SK-N-SH (cell line): ENCODE results near the gene PRKCQ. TPM values are rescaled to one million over a fixed set of nuclear protein-coding genes. Genes with fewer than 3 reads are reported as not detected.

Experiments used
- CTCF ChIA-PET: fragments of 300-600, 350-600 bp; formaldehyde crosslinking; extraction: SDS; loops from one replicate; lab custom pipeline; 2021; lab: Yijun Ruan, JAX
- POLR2A ChIA-PET: fragments of 350-600 bp; sonication (Branson Sonifier 250); formaldehyde crosslinking; extraction: SDS; loops from one replicate; lab custom pipeline; 2020; ENCODE audit warnings: antibody characterized with exemption, inconsistent platforms; lab: Yijun Ruan, JAX
- DNase-seq: peaks from one replicate; pipeline ENCODE4 v3.0.0; 2012
- H2AFZ ChIP-seq: fragments of 200-600 bp; sonication (generic); 2 replicates; pipeline ENCODE4 v1.8.1; 2016; ENCODE audit warnings: antibody characterized with exemption, mild to moderate bottlenecking, low read depth
- H3F3A ChIP-seq: fragments of 200-600 bp; sonication (generic); replicated peaks from 2 replicates; pipeline ENCODE3; 2016; ENCODE audit warnings: antibody characterized with exemption, mild to moderate bottlenecking; ENCODE audit not compliant: insufficient read depth
- H3K27ac ChIP-seq, 2 experiments: fragments of 200-500 bp in 1 of 2; fragments of 200-600 bp in 1 of 2; sonication (Bioruptor generic) in 1 of 2; sonication (generic), shearing (Covaris generic) in 1 of 2; 2 replicates each; pipeline versions ENCODE4 v1.5.1 to v1.6.1; 2014 to 2016; ENCODE audit warnings: low read depth in 2 of 2, inconsistent platforms in 1 of 2, low read length in 1 of 2, mild to moderate bottlenecking in 1 of 2, mixed read lengths in 1 of 2
- H3K27me3 ChIP-seq: fragments of 200-600 bp; sonication (generic), shearing (Covaris generic); 2 replicates; pipeline ENCODE4 v1.6.1; 2016; ENCODE audit warnings: mixed run types; ENCODE audit not compliant: insufficient read depth
- H3K36me3 ChIP-seq, 2 experiments: fragments of 200-500 bp in 1 of 2; fragments of 200-600 bp in 1 of 2; sonication (Bioruptor generic) in 1 of 2; sonication (generic) in 1 of 2; replicated peaks in 1 of 2; 2 replicates each; pipeline versions ENCODE3 to v1.5.1; 2014 to 2016; ENCODE audit warnings: low read length in 1 of 2, mild to moderate bottlenecking in 1 of 2; ENCODE audit not compliant: insufficient read depth in 2 of 2, control insufficient read depth in 1 of 2
- H3K4me1 ChIP-seq, 2 experiments: fragments of 200-500 bp in 1 of 2; fragments of 200-600 bp in 1 of 2; sonication (Bioruptor generic) in 1 of 2; sonication (generic), shearing (Covaris generic) in 1 of 2; 2 replicates each; pipeline versions ENCODE4 v1.5.1 to v1.6.1; 2014 to 2016; ENCODE audit warnings: low read depth in 1 of 2, low read length in 1 of 2, mixed run types in 1 of 2; ENCODE audit not compliant: insufficient read depth in 2 of 2, control insufficient read depth in 1 of 2
- H3K4me2 ChIP-seq: fragments of 200-600 bp; sonication (generic), shearing (Covaris generic); 2 replicates; pipeline ENCODE4 v1.6.1; 2017; ENCODE audit warnings: mixed run types
- H3K4me3 ChIP-seq, 2 experiments: fragments of 200-500 bp in 1 of 2; fragments of 200-600 bp in 1 of 2; sonication (Bioruptor generic) in 1 of 2; sonication (generic), shearing (Covaris generic) in 1 of 2; 2 replicates each; pipeline versions ENCODE4 v1.5.1 to v1.8.1; 2014 to 2016; ENCODE audit warnings: low read depth in 2 of 2, inconsistent platforms in 1 of 2, low read length in 1 of 2, mild to moderate bottlenecking in 1 of 2, mixed read lengths in 1 of 2, moderate library complexity in 1 of 2
- H3K79me2 ChIP-seq: fragments of 200-600 bp; sonication (generic); 2 replicates; pipeline ENCODE4 v1.8.1; 2017; ENCODE audit warnings: mild to moderate bottlenecking; ENCODE audit not compliant: insufficient read depth
- H3K9ac ChIP-seq: fragments of 200-600 bp; sonication (generic); 2 replicates; pipeline ENCODE4 v1.6.1; 2017; ENCODE audit warnings: mixed run types
- H3K9me2 ChIP-seq: fragments of 200-600 bp; sonication (generic); 2 replicates; pipeline ENCODE4 v1.6.1; 2017; ENCODE audit warnings: mixed run types
- H3K9me3 ChIP-seq: fragments of 200-600 bp; sonication (generic); 2 replicates; pipeline ENCODE4 v1.6.1; 2017; ENCODE audit warnings: mixed run types, mild to moderate bottlenecking, moderate library complexity
- H4K20me1 ChIP-seq: fragments of 200-600 bp; sonication (generic); 2 replicates; pipeline ENCODE4 v1.6.1; 2017; ENCODE audit warnings: mild to moderate bottlenecking, mixed run types; ENCODE audit not compliant: insufficient read depth
- CHD2 ChIP-seq: fragments of 150-350 bp; IDR thresholded peaks from 2 replicates; pipeline ENCODE4 v1.6.1; 2018; ENCODE audit warnings: low read length; ENCODE audit not compliant: partially characterized antibody
- EP300 ChIP-seq, 2 experiments: IDR thresholded peaks; 2 replicates each; pipeline versions ENCODE4 v1.4.0 to v1.6.1; 2012; ENCODE audit warnings: borderline replicate concordance in 1 of 2, low read depth in 1 of 2, low read length in 1 of 2
- FOXJ3 ChIP-seq: sonication (generic); formaldehyde crosslinking; IDR thresholded peaks from 2 replicates; pipeline ENCODE4 v1.5.1; 2020; ENCODE audit warnings: mild to moderate bottlenecking, missing genetic modification reagents
- JUND ChIP-seq: IDR thresholded peaks from 2 replicates; pipeline ENCODE4 v1.4.0; 2012
- MEF2A ChIP-seq: IDR thresholded peaks from 2 replicates; pipeline ENCODE4 v1.4.0; 2012; ENCODE audit warnings: low read depth, borderline replicate concordance
- MXI1 ChIP-seq: IDR thresholded peaks from 2 replicates; pipeline ENCODE4 v1.6.1; 2012; ENCODE audit warnings: mild to moderate bottlenecking, low read depth, low read length, improper control_type of control experiment
- NRF1 ChIP-seq: IDR thresholded peaks from 2 replicates; pipeline ENCODE4 v1.6.1; 2012; ENCODE audit warnings: low read depth, mild to moderate bottlenecking, low read length
- RCOR1 ChIP-seq: fragments of 150-350 bp; IDR thresholded peaks from 2 replicates; pipeline ENCODE4 v1.6.1; 2017; ENCODE audit warnings: antibody characterized with exemption, low read length
- RXRA ChIP-seq: IDR thresholded peaks from 2 replicates; pipeline ENCODE4 v1.4.0; 2012; ENCODE audit warnings: low read depth, mild to moderate bottlenecking, borderline replicate concordance
- SIN3A ChIP-seq: IDR thresholded peaks from 2 replicates; pipeline ENCODE4 v1.6.1; 2012; ENCODE audit warnings: low read depth, mild to moderate bottlenecking, low read length, moderate library complexity, borderline replicate concordance
- SMC3 ChIP-seq: IDR thresholded peaks from 2 replicates; pipeline ENCODE4 v1.6.1; 2012; ENCODE audit warnings: low read depth, low read length, improper control_type of control experiment
- TAF1 ChIP-seq: IDR thresholded peaks from 2 replicates; pipeline ENCODE4 v1.6.1; 2012; ENCODE audit warnings: low read depth, mild to moderate bottlenecking, low read length, moderate library complexity, borderline replicate concordance
- TCF12 ChIP-seq: IDR thresholded peaks from 2 replicates; pipeline ENCODE4 v1.4.0; 2012
- TEAD4 ChIP-seq: IDR thresholded peaks from 2 replicates; pipeline ENCODE4 v1.4.0; 2012; ENCODE audit warnings: mild to moderate bottlenecking, borderline replicate concordance; ENCODE audit not compliant: insufficient read depth
- YY1 ChIP-seq: IDR thresholded peaks from 2 replicates; pipeline ENCODE4 v1.4.0; 2012; ENCODE audit warnings: low read depth, mild to moderate bottlenecking
- WGBS: methylation state at CpG from one replicate; pipeline ENCODE4 v1.1.6; 2017; ENCODE audit warnings: low lambda C conversion rate; 5-methylcytosine and 5-hydroxymethylcytosine counted together
- polyA plus RNA-seq, 3 experiments: library from polyadenylated mRNA; depleted of rRNA; stranded (reverse); fragments of >200 nt; gene quantifications; 2 replicates each; pipeline ENCODE4 v1.2.3, GENCODE V29; 2012
- TF ChIP-seq, protein P1 (sequence below): fragments of 150-350 bp; IDR thresholded peaks from 2 replicates; pipeline ENCODE4 v1.6.1; 2016; ENCODE audit warnings: mild to moderate bottlenecking, low read depth, low read length
- TF ChIP-seq, protein P2 (sequence below): fragments of 200-600 bp; sonication (generic); IDR thresholded peaks from 2 replicates; pipeline ENCODE4 v1.6.1; 2017; ENCODE audit warnings: antibody characterized with exemption, mild to moderate bottlenecking, moderate library complexity
- TF ChIP-seq, protein P3 (sequence below): IDR thresholded peaks from 2 replicates; pipeline ENCODE4 v1.4.0; 2012; ENCODE audit warnings: low read depth
- TF ChIP-seq, protein P4 (sequence below): IDR thresholded peaks from 2 replicates; pipeline ENCODE4 v1.4.0; 2012; ENCODE audit warnings: low read depth, borderline replicate concordance

The PRKCQ gene
- polyA plus RNA-seq, 1 of the 3 experiments (the other 2 are of a cell fraction), result 0.18 TPM

DNA sequence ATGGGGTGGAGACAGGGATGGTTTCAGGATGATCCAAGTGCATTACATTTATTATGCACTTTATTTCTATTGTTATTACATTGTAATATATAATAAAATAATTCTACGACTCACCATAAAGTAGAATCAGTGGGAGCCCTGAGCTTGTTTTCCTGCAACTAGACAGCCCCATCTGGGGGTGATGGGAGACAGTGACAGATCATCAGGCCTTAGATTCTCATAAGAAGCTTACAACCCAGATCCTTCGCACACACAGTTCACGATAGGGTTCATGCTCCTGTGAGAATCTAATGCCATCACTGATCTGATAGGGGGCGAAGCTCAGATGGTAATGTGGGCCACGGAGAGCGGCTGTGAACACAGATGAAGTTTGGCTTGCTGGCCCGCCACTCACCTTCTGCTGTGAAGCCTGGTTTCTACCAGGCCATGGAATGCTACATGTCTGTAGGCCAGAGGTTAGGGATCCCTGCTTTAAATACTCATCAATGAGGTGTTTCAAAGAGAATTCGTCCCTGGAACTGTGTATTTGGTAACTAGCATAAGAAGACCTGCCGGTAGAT is 21.2 kb upstream of the PRKCQ start:
- Histone ChIP-seq H3K9me2 (no peaks in the 10 kb centered on the region), H3K4me3 (no peak overlapping the region), H3F3A (no peaks in the 10 kb centered on the region), H3K36me3 (no peaks in the 10 kb centered on the region), H3K9ac (no peak overlapping the region), H3K9me3 (no peaks in the 10 kb centered on the region), H2AFZ (no peak overlapping the region), H3K27me3 (no peaks in the 10 kb centered on the region), H3K4me2 (no peak overlapping the region), H4K20me1 (no peaks in the 10 kb centered on the region), H3K4me1 (no peaks in the 10 kb centered on the region), H3K27ac (no peak overlapping the region), H3K79me2 (no peaks in the 10 kb centered on the region)
- DNase-seq, result no peak
- WGBS, result 52% methylated on average over 8 of the region's 9 CpGs
- ChIA-PET CTCF (interaction anchor here (2.5 kb wide), 1 partner anchor 20 kb away, joined by 7 read pairs; no protein-coding TSS in a partner anchor), POLR2A (no interaction called here)
- TF ChIP-seq JUND (no peak), TCF12 (no peak), EP300 (IDR thresholded peaks at IDR 0.05; ENCODE audit: borderline replicate concordance in 1 of 2, low read depth in 1 of 2, low read length in 1 of 2) (no peak), TAF1 (no peak), YY1 (no peak), CHD2 (no peak), TEAD4 (no peak), RCOR1 (no peak), MXI1 (no peak), SMC3 (no peak), RXRA (no peak), MEF2A (no peak), FOXJ3 (CRISPR knock-in tag) (no peak), NRF1 (no peak), SIN3A (no peak)
- TF ChIP-seq, protein P1, sequence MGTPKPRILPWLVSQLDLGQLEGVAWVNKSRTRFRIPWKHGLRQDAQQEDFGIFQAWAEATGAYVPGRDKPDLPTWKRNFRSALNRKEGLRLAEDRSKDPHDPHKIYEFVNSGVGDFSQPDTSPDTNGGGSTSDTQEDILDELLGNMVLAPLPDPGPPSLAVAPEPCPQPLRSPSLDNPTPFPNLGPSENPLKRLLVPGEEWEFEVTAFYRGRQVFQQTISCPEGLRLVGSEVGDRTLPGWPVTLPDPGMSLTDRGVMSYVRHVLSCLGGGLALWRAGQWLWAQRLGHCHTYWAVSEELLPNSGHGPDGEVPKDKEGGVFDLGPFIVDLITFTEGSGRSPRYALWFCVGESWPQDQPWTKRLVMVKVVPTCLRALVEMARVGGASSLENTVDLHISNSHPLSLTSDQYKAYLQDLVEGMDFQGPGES, result no peak
- TF ChIP-seq, protein P2, sequence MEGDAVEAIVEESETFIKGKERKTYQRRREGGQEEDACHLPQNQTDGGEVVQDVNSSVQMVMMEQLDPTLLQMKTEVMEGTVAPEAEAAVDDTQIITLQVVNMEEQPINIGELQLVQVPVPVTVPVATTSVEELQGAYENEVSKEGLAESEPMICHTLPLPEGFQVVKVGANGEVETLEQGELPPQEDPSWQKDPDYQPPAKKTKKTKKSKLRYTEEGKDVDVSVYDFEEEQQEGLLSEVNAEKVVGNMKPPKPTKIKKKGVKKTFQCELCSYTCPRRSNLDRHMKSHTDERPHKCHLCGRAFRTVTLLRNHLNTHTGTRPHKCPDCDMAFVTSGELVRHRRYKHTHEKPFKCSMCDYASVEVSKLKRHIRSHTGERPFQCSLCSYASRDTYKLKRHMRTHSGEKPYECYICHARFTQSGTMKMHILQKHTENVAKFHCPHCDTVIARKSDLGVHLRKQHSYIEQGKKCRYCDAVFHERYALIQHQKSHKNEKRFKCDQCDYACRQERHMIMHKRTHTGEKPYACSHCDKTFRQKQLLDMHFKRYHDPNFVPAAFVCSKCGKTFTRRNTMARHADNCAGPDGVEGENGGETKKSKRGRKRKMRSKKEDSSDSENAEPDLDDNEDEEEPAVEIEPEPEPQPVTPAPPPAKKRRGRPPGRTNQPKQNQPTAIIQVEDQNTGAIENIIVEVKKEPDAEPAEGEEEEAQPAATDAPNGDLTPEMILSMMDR, result no peak
- TF ChIP-seq, protein P3, sequence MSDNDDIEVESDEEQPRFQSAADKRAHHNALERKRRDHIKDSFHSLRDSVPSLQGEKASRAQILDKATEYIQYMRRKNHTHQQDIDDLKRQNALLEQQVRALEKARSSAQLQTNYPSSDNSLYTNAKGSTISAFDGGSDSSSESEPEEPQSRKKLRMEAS, result no peak
- TF ChIP-seq, protein P4, sequence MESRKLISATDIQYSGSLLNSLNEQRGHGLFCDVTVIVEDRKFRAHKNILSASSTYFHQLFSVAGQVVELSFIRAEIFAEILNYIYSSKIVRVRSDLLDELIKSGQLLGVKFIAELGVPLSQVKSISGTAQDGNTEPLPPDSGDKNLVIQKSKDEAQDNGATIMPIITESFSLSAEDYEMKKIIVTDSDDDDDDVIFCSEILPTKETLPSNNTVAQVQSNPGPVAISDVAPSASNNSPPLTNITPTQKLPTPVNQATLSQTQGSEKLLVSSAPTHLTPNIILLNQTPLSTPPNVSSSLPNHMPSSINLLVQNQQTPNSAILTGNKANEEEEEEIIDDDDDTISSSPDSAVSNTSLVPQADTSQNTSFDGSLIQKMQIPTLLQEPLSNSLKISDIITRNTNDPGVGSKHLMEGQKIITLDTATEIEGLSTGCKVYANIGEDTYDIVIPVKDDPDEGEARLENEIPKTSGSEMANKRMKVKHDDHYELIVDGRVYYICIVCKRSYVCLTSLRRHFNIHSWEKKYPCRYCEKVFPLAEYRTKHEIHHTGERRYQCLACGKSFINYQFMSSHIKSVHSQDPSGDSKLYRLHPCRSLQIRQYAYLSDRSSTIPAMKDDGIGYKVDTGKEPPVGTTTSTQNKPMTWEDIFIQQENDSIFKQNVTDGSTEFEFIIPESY, result no peak
